Aorta (tissue), 5 donors: ENCODE data around the gene CALCA. TPM values are rescaled to one million over a fixed set of nuclear protein-coding genes. Genes with fewer than 3 reads are reported as not detected.

ENCODE experiments used
- ATAC-seq: fragments of 200-7000 bp; cut with Tn5 transposase; one replicate; pipeline ENCODE4 v1.9.1; 2022; ENCODE audit warnings: moderate library complexity; ENCODE audit not compliant: low FRiP score
- DNase-seq, 2 donors: peaks; one replicate each; pipeline ENCODE4 v3.0.0-alpha.2; 2020
- H3K27ac ChIP-seq, 2 donors: one replicate each; pipeline ENCODE4 v1.5.1; 2013; ENCODE audit warnings: low read length in 2 of 2, mild to moderate bottlenecking in 2 of 2, moderate library complexity in 2 of 2, control low read depth in 1 of 2, inconsistent platforms in 1 of 2, low read depth in 1 of 2
- H3K27me3 ChIP-seq, 2 donors: one replicate each; pipeline ENCODE4 v1.6.1; 2013; ENCODE audit warnings: control low read depth in 1 of 2, low read length in 1 of 2, mild to moderate bottlenecking in 1 of 2, moderate library complexity in 1 of 2; ENCODE audit not compliant: insufficient read depth in 2 of 2, control insufficient read depth in 1 of 2
- H3K36me3 ChIP-seq, 2 donors: one replicate each; pipeline ENCODE4 v1.6.1; 2013; ENCODE audit warnings: control low read depth in 1 of 2, low read length in 1 of 2, mild to moderate bottlenecking in 1 of 2; ENCODE audit not compliant: insufficient read depth in 2 of 2, control insufficient read depth in 1 of 2
- H3K4me1 ChIP-seq, 2 donors: one replicate each; pipeline ENCODE4 v1.6.1; 2013; ENCODE audit warnings: low read length in 2 of 2, control low read depth in 1 of 2, mild to moderate bottlenecking in 1 of 2, moderate library complexity in 1 of 2; ENCODE audit not compliant: insufficient read depth in 2 of 2, control insufficient read depth in 1 of 2
- H3K4me3 ChIP-seq, 2 donors: one replicate each; pipeline ENCODE4 v1.5.1; 2013; ENCODE audit warnings: low read length in 2 of 2, control low read depth in 1 of 2, mild to moderate bottlenecking in 1 of 2
- H3K9me3 ChIP-seq: one replicate; pipeline ENCODE4 v1.6.1; 2013; ENCODE audit warnings: mild to moderate bottlenecking, low read length; ENCODE audit not compliant: control insufficient read depth
- WGBS, 2 donors: extraction: QIAGEN DNeasy Blood & Tissue Kit; methylation state at CpG; one replicate each; pipeline ENCODE4 v1.1.7; 2013; 5-methylcytosine and 5-hydroxymethylcytosine counted together
- intact Hi-C, 2 donors: fragments of 100-400 bp; cut with DNase I; formaldehyde crosslinking; loops; one replicate each; pipeline versions ENCODE4 v1.14.2 to v1.15.0; 2022
- polyA plus RNA-seq, 2 donors: library from polyadenylated mRNA; stranded (reverse); fragments of 200-250 nt; gene quantifications; one replicate each; pipeline ENCODE4 v1.2.3, GENCODE V29; 2013
- total RNA-seq, 2 donors: library from RNA; stranded (reverse); fragmentation: NEBNext Ultra II Directional; extraction: Animal tissue kit (Norgen Biotek cat#: 25700); gene quantifications; one replicate each; pipeline ENCODE4 v1.2.1, GENCODE V29; 2021
- donor health status: healthy with polysubstance abuse.
- donor health status: Bipolar disorder and iron deficiency.
- donor health status: DM: no; HTN: no; CAD: no.
- donor health status: DM: no; HTN: no; CAD: no.
- donor health status: DM: yes; HTN: yes; CAD: no.

CALCA gene
- total and polyA plus RNA-seq, 4 donors: 0.88 to 1.6 (median 0.97) TPM; not detected in 1

- DNase-seq: no peak
- Histone ChIP-seq H3K4me3 (no peak overlapping the region), H3K27ac (no peak overlapping the region), H3K27me3 (no peaks in the 10 kb centered on the region), H3K36me3 (no peaks in the 10 kb centered on the region), H3K9me3 (no peaks in the 10 kb centered on the region), H3K4me1 (no peaks in the 10 kb centered on the region)
- WGBS, 2 donors: 69 to 78% methylated on average over 2 of the region's 2 CpGs
- intact Hi-C loops: no loop called here
- ATAC-seq: no peak
These were observed 16.0 kb downstream of the CALCA start for GRCh38 chr11:14956111-14956510.

GRCh38 chr11:14954581-14954980, 17.6 kb downstream of the CALCA start:
- no peak overlapping the region for H3K27ac ChIP-seq
- DNase-seq (no peak), ATAC-seq (no peak)
- intact Hi-C loops: no loop called here
- no peak overlapping the region for H3K4me3 ChIP-seq
- H3K36me3 ChIP-seq: no peaks in the 10 kb centered on the region
- H3K27me3 ChIP-seq: no peaks in the 10 kb centered on the region
- no peaks in the 10 kb centered on the region for H3K9me3 ChIP-seq
- no peaks in the 10 kb centered on the region for H3K4me1 ChIP-seq

- no peaks in the 10 kb centered on the region for H3K4me1 ChIP-seq
- DNase-seq (no peak), ATAC-seq (no peak)
- H3K27me3 ChIP-seq: no peaks in the 10 kb centered on the region
- no peak overlapping the region for H3K4me3 ChIP-seq
- intact Hi-C loops: no loop called here
- no peak overlapping the region for H3K27ac ChIP-seq
- no peaks in the 10 kb centered on the region for H3K9me3 ChIP-seq
- H3K36me3 ChIP-seq: no peaks in the 10 kb centered on the region
These were observed 18.2 kb downstream of the CALCA start for GRCh38 chr11:14953904-14954303.

- Histone ChIP-seq H3K9me3 (no peaks in the 10 kb centered on the region), H3K4me3 (no peak overlapping the region), H3K36me3 (no peaks in the 10 kb centered on the region), H3K27ac (no peak overlapping the region), H3K27me3 (no peaks in the 10 kb centered on the region), H3K4me1 (no peaks in the 10 kb centered on the region)
- intact Hi-C loops: loop anchor here in 1 of 2 donors (10.0 kb wide), 1 partner anchor 105 kb away; no protein-coding TSS in a partner anchor
- DNase-seq (no peak), ATAC-seq (no peak)
- WGBS, 2 donors: 80% methylated on average over 4 of the region's 4 CpGs
These were observed 22.6 kb downstream of the CALCA start for GRCh38 chr11:14949437-14950147.

GRCh38 chr11:14942745-14943144, 29.4 kb downstream of the CALCA start:
- intact Hi-C loops: loop anchor here in 1 of 2 donors (10.0 kb wide), 1 partner anchor 112 kb away; no protein-coding TSS in a partner anchor
- no peak for ATAC-seq
- Histone ChIP-seq H3K27ac (no peak overlapping the region), H3K36me3 (no peaks in the 10 kb centered on the region), H3K27me3 (no peaks in the 10 kb centered on the region), H3K4me3 (no peak overlapping the region), H3K4me1 (no peaks in the 10 kb centered on the region), H3K9me3 (peaks cover 1% of the 10 kb centered on the region)
- DNase-seq: no peak
- 52 to 64% methylated on average over 3 of the region's 3 CpGs for WGBS, 2 donors

GRCh38 chr11:14938936-14939335, 33.2 kb downstream of the CALCA start:
- DNase-seq (no peak), ATAC-seq (no peak)
- Histone ChIP-seq H3K36me3 (no peaks in the 10 kb centered on the region), H3K27ac (no peak overlapping the region), H3K9me3 (peaks cover 1% of the 10 kb centered on the region), H3K4me3 (no peak overlapping the region), H3K4me1 (no peaks in the 10 kb centered on the region), H3K27me3 (no peaks in the 10 kb centered on the region)
- intact Hi-C loops: no loop called here
- 41 to 63% methylated on average over 1 of the region's 1 CpG for WGBS, 2 donors

GRCh38 chr11:14934641-14935351, 37.4 kb downstream of the CALCA start:
- no peak for ATAC-seq
- DNase-seq: no peak
- Histone ChIP-seq H3K4me1 (no peaks in the 10 kb centered on the region), H3K27me3 (no peaks in the 10 kb centered on the region), H3K27ac (no peak overlapping the region), H3K4me3 (no peak overlapping the region), H3K36me3 (no peaks in the 10 kb centered on the region), H3K9me3 (no peaks in the 10 kb centered on the region)
- WGBS, 2 donors: 92 to 96% methylated on average over 1 of the region's 1 CpG
- intact Hi-C loops: no loop called here

GRCh38 chr11:14932447-14932846, 39.7 kb downstream of the CALCA start:
- H3K4me1 ChIP-seq: no peaks in the 10 kb centered on the region
- H3K27me3 ChIP-seq: no peaks in the 10 kb centered on the region
- ATAC-seq: no peak
- H3K4me3 ChIP-seq: no peak overlapping the region
- H3K27ac ChIP-seq: no peak overlapping the region
- H3K9me3 ChIP-seq: no peaks in the 10 kb centered on the region
- no peaks in the 10 kb centered on the region for H3K36me3 ChIP-seq
- no peak for DNase-seq
- intact Hi-C loops: no loop called here

GRCh38 chr11:14930369-14930768, 41.8 kb downstream of the CALCA start:
- ATAC-seq: no peak
- peaks cover 2% of the 10 kb centered on the region for H3K9me3 ChIP-seq
- H3K27ac ChIP-seq: no peak overlapping the region
- no peaks in the 10 kb centered on the region for H3K36me3 ChIP-seq
- H3K4me1 ChIP-seq: no peaks in the 10 kb centered on the region
- H3K27me3 ChIP-seq: no peaks in the 10 kb centered on the region
- intact Hi-C loops: no loop called here
- WGBS, 2 donors: 63 to 68% methylated on average over 2 of the region's 2 CpGs
- no peak overlapping the region for H3K4me3 ChIP-seq
- DNase-seq: no peak
